T47D (cell line): Measurements from ENCODE around the gene DRAXIN.
A peak's percentile ranks its signal among the peaks of the same experiment; 100 is the strongest.

Experiments
- DNase-seq, 2 experiments: peaks; one replicate each; pipeline versions ENCODE4 v3.0.0 to v3.0.0-alpha.2; 2011 to 2012; ENCODE audit warnings: low read depth in 1 of 2, low spot score in 1 of 2
- JUND ChIP-seq: IDR thresholded peaks from 2 replicates; pipeline ENCODE4 v1.6.1; 2012; ENCODE audit warnings: low read depth
- in situ Hi-C: cut with HindIII; loops from 2 replicates; pipeline ENCODE4 v1.10.0; 2016; ENCODE audit warnings: low sequenced_read_pairs, low pct_unique_long_range_greater_than_20kb

The DRAXIN gene

DNA sequence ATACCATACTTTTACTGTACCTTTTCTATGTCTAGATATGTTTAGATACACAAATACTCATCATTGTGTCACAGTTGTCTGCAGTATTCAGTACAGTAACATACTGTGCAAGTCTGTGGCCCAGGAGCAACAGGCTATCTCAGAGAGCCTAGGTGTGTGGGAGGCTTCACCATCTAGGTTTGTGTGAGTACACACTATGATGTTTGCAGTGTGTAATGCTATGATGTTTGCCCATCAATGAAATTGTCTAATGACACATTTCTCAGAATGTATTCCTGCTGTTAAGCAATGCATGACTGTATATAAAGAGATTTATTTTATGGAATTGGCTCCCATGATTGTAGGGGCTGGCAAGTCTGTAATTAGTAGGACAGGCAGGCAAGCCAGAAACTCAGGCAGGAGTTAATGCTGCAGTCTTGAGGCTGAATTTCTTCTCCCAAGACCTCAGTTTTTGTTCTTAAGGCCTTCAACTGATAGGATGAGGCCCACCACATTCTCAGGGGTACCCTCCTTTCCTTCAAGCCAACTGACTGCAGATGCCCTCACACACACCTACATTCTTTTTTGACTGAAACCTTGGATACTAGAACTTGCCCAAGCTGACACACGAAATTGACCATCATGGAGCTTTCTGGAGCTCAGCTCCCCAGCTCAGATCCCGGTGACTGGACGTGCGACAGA, 36.8 kb downstream of the DRAXIN start:
- no peak for TF ChIP-seq JUND
- in situ Hi-C loops: no loop called here
- DNase-seq: no peak

GRCh38 chr1:11729155-11729497, 37.6 kb downstream of the DRAXIN start:
- no peak for TF ChIP-seq JUND
- in situ Hi-C loops: no loop called here
- DNase-seq: no peak

DNA sequence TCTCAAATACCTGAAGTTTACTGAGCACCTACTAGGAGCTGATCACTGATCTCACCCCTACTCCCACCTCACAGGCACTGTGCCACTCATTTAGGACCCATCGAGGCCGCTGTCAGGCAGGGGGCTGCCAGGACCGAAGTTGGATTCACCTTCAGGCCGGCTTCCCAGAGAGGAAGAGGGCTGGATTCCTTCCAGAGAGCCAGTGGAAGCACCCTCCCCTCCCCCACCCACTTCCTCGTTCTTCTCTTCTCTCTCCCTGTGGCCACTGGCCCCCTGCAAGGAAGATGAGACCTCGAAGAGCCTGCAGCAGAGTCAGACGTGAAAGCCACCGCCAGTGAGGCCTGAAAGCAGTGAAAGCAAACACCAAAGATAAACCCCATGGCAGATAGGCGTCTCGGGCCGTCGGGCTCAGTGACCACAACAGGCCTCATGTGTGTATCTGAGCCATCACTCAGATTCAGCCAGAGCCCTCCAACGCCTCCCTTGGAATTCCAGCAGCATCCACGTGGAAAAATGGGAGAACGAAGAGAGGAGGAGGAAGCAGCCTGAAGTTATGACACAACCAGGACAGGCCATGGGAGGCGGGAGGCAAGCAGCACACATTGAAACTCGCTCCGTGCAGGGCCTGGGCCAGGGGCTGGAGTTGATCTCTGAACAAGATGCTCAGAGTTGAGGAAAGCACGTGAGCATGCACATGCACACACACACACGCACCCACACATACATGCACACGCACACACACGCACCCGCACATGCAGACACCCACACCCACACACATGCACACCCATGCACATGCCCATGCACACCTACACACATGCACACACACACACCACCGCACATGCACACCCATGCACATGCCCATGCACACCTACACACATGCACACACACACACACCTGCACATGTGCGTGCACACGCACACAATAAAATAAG, 38.3 kb downstream of the DRAXIN start:
- TF ChIP-seq JUND: no peak
- in situ Hi-C loops: no loop called here
- DNase-seq: no peak

DNA sequence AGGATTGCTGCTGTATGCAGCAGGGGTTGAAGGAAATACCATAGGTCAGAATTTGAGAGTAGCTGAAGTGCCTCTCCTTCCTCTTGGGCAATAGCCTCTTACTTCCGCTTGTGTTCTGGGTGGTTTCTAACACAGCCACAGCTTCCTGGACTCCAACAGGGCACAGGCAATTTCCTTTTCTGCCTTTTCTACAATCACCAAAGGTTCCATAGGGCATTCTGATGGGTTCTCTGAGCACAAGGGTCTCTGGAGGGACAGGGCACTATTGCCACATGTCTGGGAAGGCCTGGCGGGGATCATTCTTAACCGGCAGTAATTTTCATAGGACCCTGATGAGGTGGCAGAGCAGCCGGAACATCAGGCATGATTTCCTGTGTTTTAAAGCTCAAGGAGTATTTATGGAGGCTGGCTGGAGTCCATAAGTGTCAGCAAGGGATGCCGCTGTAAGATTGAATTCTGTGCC, 39.0 kb downstream of the DRAXIN start:
- no peak for TF ChIP-seq JUND
- DNase-seq: no peak
- in situ Hi-C loops: no loop called here

GRCh38 chr1:11731691-11732283, 40.3 kb downstream of the DRAXIN start:
- peak; percentile 38 to 71 for DNase-seq
- in situ Hi-C loops: no loop called here
- TF ChIP-seq JUND: no peak

DNA sequence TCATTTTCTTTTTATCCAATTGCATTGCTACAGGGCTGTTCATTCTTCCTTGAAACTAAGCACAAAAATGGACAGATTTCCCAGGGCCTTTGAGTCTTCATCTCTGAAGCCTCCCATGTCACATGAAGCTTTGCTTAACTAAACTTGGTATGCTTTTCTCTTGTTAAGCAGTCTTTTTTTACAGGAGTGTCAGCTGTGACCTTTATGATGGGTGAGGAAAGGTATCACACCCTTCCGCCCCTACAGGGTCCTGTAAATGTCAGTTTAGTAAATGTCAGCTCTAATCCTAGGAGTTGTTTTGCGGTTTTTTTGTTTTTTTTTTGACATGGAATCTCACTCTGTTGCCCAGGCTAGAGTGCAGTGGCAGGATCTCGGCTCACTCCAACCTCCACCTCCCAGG, 41.8 kb downstream of the DRAXIN start:
- no peak for DNase-seq
- in situ Hi-C loops: no loop called here
- no peak for TF ChIP-seq JUND

- no peak for DNase-seq
- TF ChIP-seq JUND: no peak
- in situ Hi-C loops: no loop called here
These were observed 44.0 kb downstream of the DRAXIN start for GRCh38 chr1:11735531-11735853.

DNA sequence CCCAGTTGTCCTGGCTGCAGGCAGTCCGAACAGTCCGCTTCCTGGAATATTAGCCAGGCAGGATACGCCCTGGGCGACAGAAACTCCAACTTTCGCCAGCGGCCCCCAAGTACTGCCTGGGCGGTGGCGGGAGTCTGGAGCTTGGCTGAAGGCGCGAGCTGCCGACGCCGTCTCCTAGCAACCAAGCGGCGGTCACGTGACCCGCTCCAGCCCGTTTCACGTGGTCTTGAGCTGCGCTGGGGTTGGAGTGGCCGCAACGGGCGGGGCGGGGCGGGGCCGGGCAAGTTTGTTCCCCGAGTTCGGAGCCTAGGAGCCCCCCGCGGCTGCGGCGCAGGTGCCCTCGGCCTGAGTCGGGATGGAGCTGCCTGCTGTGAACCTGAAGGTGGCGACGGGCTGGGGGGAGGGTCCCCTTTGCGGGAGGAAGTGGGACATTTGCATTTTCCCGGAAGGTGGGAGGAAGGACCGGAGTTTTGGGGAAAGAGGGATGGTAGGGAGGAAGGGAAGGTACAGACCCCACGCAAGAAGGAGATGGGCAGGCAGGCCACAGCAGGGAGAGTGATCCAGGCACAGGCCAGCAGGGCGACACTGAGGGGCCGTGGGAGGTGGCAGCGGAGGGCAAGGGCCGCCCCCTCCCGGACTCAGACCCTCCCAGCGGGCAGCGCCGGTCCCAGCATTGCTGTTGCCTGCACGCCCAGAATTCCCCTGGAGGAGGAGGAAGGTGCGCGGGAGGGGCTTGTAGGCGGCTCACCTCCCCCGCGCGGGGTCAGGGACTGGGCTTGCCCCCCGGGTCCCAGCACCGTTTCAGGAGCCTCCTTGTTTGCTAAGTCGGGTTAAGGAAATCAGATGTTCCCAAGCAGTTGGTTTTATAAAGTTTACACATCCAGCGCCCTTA, 44.6 kb downstream of the DRAXIN start, which contains the start of gene AGTRAP:
Gene AGTRAP (plus strand): TSS at position 283 of the 892 bp plus-strand sequence. CDS start 73 bp downstream, at position 356.
- TF ChIP-seq JUND: no peak
- DNase-seq: peak; percentile 82 to 87

DNA sequence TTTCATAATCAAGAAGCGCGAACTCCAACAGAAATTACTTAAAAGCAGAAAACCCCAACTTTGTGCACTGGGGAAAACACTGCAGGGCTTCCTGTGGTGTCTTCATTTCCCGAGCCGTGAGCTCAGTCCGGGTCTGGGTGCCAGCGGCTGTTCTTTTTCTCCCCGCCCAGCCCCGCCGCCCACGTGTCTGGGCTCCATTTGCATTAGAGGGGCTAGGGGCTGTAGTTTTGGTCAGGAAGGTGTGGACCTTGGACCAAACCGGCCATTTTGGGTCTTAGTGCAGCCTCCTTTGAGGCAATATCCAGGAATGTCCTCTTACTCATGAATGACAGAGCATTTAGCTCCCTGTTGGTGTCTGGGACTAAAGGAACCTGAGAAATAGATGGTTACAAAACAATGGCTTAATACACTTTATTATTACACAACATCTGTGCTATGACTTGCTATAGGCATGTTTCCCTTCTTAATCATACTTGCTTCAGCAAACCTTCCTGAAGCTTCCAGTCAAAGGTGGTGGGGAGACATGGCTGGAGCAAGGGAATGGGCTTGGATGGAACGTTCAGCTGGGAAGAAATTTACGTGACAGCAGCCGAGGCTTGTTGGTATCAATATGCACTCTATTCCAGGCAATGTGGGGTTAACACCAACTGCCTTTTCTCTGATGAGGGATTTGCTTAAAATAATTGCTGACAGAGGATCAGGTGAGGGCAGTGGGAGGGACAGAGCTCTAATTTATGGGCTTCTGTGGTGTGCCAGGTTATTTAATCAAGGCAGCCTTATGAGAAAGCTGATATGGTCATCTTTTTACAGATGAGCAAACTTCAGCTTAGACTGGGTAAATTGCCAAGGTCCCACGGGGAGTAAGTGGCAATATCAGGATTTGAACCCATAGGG, 45.5 kb downstream of the DRAXIN start:
- in situ Hi-C loops: no loop called here
- no peak for DNase-seq
- TF ChIP-seq JUND: no peak

More for the DNA sequence above, 44.6 kb downstream of the DRAXIN start, which contains the start of gene AGTRAP:
- in situ Hi-C loops: no loop called here

DNA sequence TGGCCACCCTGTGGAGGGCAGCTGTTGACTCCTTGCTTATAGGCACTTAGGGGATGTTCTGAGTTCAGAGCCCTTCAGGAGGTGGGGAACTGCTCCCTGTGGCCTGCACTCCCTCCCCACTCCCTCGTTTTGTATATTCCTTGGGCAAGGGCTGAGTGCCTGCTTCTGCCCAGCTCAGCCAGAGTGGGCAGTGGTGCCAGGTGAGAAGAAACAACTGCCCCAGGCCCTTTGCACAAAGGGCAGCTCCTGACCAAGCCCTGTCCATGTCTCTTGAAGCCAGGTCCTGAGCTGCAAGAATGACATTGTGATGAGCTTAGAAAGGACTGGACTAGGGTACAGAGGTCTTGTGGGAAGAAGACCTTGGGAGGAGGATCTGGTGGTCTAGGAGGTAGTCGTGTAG, 46.6 kb downstream of the DRAXIN start:
- in situ Hi-C loops: no loop called here
- DNase-seq: no peak
- no peak for TF ChIP-seq JUND

- no peak for DNase-seq
- in situ Hi-C loops: no loop called here
- no peak for TF ChIP-seq JUND
These were observed 47.3 kb downstream of the DRAXIN start for GRCh38 chr1:11738783-11739182.
